Nucleus accumbens (tissue), 56 donors: ENCODE data around the gene UBN2.
A peak's percentile ranks its signal among the peaks of the same experiment; 100 is the strongest.
"Not testable (repeated sequence)": the region's sequence is repeated elsewhere in the genome, so short reads cannot be mapped to it uniquely, and the experiment has no call there.

Source experiments
- DNase-seq, 56 donors: peaks; one replicate each; lab custom pipeline; 2025; lab: John Stamatoyannopoulos, UW

Gene UBN2

DNA sequence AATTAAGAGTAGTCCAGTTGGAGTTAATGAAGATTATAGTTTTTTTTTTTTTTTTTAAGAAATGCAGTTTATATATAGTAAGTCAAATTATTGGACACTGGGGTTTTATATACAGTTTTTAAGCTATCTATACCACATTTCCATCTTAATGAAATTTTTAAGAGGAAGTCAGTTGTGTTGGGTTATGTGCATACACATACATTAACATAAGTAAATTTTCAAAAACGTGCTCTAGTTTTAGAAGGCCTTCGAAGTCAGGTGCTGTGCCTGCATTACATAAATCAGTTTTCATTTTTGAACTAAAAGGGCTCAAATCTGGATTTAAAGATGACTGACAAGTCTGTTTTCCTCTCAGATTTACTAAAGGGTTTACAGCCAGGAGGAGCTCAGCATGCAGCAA lies 62.5 kb downstream of the UBN2 start:
- no peak for DNase-seq

- no peak for DNase-seq
Observed at GRCh38 chr7:139294241-139294640, 63.2 kb downstream of the UBN2 start.

- DNase-seq = no peak
Observed at GRCh38 chr7:139294951-139295575, 64.0 kb downstream of the UBN2 start.

DNA sequence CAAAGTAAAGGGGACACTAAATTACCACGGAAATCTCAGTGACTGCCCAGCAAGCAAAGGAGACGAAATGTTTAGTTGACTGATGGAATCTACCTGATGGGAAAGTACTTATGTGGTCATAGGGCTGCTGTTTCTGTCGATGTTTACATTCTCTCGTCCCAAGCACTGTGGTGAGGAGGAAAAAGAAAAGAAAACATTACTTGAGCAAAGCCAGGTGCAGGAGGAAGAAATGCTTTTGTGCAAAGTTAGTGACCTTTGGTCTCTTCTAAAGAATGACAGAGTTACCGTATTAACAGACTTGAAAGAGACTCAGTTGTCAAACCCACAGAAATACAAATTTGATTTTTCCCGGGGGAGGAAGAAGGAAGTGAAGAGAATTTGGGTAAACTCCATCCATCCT lies 66.8 kb downstream of the UBN2 start:
- DNase-seq = no peak

DNA sequence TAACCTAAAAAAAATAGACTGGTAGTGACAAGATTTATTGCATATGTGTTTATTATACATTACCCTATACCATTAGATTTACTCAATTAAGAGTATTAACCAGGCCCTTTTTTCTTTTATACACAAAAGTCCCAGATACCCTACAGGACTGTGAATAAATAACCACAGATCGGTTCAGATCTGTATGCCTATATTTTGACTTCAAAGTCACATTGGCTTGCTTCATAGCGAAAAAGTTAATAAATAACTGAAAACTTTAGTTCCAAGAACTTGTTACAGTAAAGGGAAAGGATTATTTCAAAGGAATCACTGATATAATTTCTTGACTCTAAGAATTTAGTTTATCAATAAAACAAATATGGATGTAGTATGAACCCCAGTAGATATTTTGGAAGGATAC lies 68.3 kb downstream of the UBN2 start:
- no peak for DNase-seq

GRCh38 chr7:139300390-139300789 lies 69.4 kb downstream of the UBN2 start:
- no peak for DNase-seq

DNA sequence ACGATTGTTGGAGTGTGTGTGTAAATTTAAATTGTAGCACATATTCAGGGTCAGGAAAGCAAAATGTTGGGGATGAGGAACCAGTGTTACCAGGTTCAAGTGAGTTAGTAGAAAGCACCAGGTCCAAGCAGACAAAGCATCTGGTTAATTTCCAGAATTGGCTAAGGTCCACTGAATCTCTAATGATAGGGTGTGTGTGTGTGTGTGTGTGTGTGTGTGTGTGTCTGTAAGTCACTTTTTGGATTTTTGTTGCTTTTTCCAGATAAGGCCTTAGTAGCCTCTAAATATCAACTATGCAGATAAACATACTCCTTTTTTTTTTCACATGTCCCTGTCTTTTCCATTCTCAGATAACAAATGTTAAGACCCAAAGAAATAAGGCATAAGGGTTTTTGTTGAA lies 73.5 kb downstream of the UBN2 start:
- DNase-seq = no peak

- DNase-seq = no peak
Observed at GRCh38 chr7:139317939-139318505, 87.0 kb downstream of the UBN2 start.

- DNase-seq = no peak
Observed at GRCh38 chr7:139321071-139321745, 90.2 kb downstream of the UBN2 start.

GRCh38 chr7:139324709-139325108 lies 93.7 kb downstream of the UBN2 start:
- not testable (repeated sequence) for DNase-seq

DNA sequence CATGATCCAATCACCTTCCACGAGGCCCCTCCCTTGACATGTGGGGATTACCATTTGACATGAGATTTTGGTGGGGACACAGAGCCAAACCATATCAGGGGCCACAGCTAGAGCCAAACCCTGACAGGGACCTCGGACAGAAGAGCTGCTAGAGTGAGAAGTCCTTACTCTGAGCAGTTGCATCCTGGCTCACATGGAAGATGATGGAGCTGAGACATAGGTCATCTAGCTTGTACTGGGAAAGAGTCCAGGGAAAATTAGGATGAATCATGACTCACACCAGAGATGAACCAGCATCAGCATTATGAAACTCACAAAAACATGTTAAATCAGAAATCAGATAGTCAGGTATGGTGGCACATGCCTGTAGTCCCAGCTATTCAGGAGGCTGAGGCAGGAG lies 97.3 kb downstream of the UBN2 start:
- no peak for DNase-seq

- no peak for DNase-seq
Observed at GRCh38 chr7:139329119-139329518, 98.1 kb downstream of the UBN2 start.

- DNase-seq = no peak
Observed at GRCh38 chr7:139330333-139331030, 99.4 kb downstream of the UBN2 start.

- DNase-seq = no peak
Observed at GRCh38 chr7:139332697-139333359, 101.8 kb downstream of the UBN2 start.

DNA sequence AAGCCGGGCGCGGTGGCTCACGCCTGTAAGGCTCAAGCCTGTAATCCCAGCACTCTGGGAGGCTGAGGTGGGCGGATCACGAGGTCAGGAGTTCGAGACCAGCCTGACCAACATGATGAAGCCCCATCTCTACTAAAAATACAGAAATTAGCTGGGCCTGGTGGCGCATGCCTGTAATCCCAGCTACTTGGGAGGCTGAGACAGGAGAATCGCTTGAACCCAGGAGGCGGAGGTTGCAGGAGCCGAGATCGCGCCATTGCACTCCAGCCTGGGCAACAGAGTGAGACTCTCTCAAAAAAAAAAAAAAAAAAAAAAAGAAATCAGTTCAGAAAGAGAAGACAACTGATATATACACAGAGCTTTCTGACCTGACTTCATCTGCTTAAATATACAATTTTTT lies 102.4 kb downstream of the UBN2 start:
- not testable (repeated sequence) for DNase-seq

DNA sequence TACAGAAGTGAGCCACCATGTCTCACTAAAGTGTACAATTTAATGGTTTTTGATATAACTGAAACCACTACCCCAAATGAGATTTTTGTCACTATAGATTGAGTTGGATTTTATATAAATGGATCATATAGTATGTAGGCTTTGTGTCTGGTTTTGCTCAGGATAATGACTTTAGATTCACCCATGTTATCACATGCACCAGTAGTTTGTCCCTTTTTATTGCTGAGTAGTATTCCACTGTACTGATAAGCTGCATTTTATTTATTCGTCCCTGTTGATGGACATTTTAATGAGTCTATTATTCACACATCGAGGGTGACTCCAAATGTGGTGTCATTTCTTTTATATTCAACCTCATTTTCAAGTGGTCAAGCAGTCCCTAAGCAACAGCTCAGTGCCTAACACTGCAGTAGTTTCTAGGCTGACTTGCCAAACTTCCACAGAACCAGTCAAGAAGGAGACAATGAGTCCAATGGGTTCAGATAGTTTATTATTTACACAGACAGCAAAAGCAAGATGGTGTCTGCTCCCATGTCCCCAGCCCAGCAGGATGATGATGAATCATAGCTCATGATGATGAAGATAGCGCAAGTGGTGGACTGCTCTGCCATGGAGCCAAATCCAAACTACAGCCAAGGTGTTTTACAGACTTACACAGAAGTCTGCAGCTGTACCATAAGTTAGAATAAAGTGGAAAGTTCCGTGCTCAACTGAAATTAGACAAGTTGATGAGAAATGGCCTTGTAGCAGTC lies 103.5 kb downstream of the UBN2 start:
- no peak for DNase-seq

GRCh38 chr7:139339025-139339424 lies 108.0 kb downstream of the UBN2 start:
- DNase-seq = no peak

DNA sequence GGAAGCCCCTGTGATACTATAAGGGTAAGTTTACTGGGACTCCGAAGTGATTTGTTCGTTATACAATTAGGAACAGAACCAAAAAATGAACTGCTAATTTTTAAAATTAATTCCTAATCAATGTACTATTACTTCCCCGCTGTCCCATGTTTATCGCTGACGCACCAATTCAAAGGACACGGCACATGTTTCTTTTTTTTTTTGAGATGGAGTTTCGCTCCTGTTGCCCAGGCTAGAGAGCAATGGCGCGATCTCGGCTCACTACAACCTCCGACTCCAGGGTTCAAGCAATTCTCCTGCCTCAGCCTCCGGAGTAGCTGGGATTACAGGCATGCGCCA lies 108.6 kb downstream of the UBN2 start:
- no peak for DNase-seq

GRCh38 chr7:139340037-139340807 lies 109.2 kb downstream of the UBN2 start:
- peak; percentile 81 to 100 (median 96) for DNase-seq

- DNase-seq = peak in 1 of 56 donors; percentile 75
Observed at GRCh38 chr7:139340808-139341057, 109.7 kb downstream of the UBN2 start.
